Kidney capillary endothelial cell (primary cell): Measurements from ENCODE around the gene CACNA1C.

Experiments used
- DNase-seq: peaks from one replicate; pipeline ENCODE4 v3.0.0-alpha.2; 2018; ENCODE audit warnings: low spot score

Gene CACNA1C

GRCh38 chr12:2258025-2258424 is 205.2 kb downstream of the CACNA1C start:
- no peak for DNase-seq

GRCh38 chr12:2259369-2259768 is 206.6 kb downstream of the CACNA1C start:
- DNase-seq = no peak

DNA sequence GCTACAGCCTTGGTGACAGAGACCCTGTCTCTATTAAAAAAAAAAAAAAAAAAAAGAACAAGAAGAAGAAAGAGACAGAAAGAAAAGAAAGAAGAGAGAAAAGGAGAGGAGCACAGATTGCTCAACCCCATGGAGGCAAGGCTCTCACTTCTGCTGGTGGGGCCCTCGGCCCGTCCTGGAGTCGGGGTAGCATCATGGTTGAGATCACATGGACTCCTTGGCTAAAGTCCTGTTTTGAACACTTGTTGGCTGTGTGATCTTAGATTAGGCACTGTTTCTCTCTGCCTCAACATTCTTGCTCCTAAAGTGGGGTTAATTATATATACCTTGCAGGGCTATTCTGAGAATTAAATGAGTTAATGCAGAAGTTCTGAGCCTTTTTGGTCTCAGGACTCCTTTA is 207.7 kb downstream of the CACNA1C start:
- no peak for DNase-seq

DNA sequence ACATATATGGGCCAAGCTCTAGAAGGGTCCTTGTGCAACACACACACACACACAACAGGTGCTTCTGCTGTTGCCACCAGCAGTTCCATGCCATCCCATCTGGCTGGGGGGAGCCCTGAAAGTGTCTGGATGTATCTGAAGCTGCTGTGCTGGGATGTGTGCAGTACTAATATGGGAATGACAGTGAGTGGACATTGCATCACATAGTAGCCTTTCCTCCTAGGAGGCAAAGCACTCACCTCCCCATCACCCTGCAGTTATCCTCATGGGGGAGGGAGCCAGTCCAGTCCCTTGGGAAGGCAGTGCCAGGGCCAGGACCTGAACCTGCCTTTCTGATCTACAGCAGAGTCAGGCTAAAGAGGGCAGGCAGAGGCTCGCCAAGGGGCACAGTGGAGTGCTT is 208.9 kb downstream of the CACNA1C start:
- DNase-seq = no peak

- no peak for DNase-seq
These were observed 209.7 kb downstream of the CACNA1C start for GRCh38 chr12:2262449-2262848.

DNA sequence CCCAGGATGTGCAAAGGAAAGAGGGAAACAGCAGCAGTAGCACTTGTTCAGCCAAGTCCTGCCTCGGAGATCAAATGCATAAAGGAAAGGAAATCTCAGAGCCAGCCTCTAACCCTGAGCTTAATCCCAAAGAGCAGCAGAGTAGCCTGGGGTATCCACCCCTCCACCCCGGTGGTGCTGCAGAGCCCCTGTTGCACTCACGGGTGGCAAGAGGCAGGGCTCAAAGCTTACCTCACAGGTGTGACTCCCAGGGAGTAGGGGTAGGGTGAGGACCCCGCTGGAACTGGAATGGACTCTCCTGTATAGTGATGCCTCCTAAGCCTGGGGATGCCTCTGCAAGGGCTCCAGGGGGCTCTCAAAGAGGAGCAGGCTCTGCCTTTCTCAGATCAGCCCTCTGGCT is 211.1 kb downstream of the CACNA1C start:
- no peak for DNase-seq

- DNase-seq = no peak
These were observed 212.0 kb downstream of the CACNA1C start for GRCh38 chr12:2264651-2265232.

DNA sequence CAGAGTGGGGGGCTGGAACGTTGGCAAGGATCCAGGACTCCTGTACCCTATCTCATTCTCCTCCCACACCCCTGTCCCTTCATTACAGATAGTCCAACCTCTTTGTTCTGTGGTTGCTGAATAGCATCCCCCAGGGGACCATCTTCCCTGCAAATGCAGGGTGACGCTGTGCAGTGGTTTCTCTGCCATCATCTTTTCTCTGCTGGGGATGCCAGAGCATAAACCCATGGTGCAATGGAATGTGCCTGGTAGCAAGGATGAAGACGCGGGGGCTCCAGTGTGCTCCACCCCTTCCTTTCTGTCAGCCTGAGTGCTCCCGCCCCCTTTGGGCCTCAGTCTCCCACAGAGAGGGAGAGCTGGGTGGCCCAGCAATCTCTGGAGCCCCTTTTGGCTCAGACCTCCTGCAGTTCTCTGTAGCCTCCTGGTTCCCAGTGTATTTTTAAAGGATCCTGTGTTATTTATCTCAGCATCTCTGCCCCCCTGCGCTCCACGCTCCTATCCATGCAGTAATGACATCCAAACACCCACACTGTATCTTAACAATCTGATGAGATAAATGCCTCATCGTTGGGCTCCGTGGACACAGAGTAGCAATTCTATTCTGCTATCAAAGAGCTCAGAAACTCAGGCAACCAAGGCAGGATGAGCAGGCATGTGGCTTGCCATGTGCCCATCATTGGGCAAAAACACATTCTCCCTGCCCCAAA is 212.8 kb downstream of the CACNA1C start:
- DNase-seq = no peak

DNA sequence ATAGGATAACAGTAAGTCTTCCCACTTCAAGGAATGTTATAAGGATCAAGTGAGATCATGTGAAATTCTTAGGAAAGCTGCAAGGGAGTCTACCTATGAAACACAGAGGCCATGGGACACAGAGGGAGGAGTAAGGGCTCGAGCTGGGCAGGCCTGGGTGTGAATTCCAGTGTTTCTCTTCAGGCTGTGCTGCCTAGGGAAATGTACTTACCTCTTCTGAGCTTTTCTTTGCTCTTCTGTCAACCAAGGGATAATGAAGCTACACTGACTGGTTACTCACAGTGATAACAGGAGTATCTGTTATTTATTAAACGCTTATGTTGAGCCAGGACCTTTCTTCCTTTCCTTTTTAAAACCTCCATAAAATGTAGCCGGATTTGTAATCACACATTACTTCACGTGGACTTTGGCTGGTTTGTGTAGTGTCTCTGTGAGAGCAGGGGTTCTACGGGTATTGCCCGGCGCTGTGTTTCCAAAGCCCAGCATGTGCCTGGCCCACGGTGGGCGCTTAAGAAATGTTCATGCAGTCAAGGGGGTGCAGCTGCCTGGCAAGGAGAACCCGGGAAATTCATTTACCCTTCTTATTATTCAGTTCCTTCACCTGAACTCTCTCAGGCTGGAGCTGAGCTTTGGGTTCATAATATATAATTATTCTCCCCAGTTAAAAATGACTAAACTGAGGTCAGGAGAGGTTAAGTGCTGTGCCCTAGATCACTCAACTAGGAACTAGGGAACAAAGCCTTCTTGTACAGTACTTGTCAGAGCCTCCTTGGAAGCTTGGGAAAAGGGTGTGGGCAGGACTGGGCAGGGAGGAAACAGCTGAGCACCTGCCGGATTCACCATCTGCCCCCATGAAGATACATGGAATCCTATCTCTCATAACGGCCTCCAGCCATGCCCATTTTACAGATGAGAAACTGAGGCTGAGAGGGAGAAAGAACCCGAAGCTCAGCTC is 214.2 kb downstream of the CACNA1C start:
- no peak for DNase-seq

GRCh38 chr12:2267703-2268470 is 215.1 kb downstream of the CACNA1C start:
- no peak for DNase-seq

- DNase-seq = no peak
These were observed 215.9 kb downstream of the CACNA1C start for GRCh38 chr12:2268471-2269286.

DNA sequence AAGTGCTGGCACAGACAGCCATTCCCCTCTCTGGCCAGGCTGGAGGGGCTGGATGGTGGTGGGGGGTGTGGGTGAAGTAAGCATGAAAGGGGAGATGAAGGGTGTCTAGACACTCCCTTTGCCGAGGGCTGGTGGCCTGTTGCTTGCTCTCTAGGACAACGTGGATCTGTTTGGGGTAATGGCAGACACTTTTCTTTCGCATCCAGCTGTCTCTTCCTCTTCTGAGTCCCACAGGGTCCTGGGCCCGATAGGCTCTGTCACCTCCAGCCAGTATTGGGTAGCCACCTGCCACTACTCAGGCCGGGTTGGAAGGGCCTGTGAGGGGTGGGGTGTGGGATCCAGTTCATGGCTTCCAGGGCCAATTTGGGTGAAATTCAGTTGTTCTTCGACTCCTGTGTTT is 218.1 kb downstream of the CACNA1C start:
- no peak for DNase-seq

- no peak for DNase-seq
These were observed 219.2 kb downstream of the CACNA1C start for GRCh38 chr12:2271961-2272360.

- no peak for DNase-seq
These were observed 220.5 kb downstream of the CACNA1C start for GRCh38 chr12:2273288-2273687.

DNA sequence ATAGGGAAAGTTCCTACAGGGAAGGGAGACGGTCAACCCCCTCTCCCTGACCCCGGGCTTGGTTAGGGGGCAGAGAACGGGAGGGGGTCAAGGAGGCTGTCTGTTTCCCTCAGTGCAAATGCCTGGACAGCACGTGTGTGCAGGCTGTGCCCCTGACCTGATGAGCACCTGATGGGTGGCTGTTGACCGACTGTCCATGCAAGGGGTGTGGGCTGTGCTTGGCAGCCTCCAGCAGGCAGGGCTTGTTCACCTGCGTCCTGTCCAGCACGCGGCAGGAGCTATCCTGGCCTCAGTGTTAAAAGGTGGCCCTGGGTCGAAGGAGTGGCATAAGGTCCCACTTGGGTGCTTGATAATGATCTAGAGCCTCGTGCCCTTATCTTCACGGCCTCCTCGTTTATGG is 221.0 kb downstream of the CACNA1C start:
- DNase-seq = no peak

GRCh38 chr12:2274733-2275132 is 221.9 kb downstream of the CACNA1C start:
- no peak for DNase-seq

DNA sequence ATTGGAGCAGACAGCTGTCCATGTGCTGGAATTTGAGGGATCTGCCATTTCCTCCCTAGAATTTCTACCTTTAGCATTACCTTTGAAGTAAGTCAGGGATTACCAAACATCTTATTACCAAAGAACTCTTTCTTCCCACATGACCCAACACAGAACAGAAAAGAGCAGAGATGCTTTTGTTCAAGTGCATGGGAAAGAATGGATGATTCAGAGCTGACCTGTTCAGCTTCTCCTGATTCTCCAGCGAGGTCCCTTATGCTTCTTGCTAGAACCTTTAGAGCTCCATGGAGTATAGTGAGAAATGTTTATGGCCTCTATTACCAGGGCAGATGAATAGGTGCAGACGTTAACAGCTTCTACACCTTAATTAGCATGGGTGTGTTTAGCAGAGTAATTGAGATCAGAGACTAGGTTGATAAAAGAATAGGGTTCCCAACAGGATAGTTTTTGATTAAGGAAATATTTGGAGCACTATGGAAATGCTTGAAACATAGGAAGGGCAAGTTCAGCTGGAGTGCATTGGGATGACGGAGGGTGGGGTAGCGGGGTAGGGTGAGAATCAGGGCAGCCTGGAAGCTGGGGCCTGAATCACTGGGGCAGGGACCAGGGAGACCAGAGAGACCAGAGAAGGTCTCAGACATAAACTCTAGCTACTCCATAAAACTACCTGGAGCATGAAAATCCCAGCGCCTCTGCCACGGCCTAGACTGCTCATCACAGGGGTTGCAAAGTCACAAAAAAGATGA is 223.7 kb downstream of the CACNA1C start:
- no peak for DNase-seq

DNA sequence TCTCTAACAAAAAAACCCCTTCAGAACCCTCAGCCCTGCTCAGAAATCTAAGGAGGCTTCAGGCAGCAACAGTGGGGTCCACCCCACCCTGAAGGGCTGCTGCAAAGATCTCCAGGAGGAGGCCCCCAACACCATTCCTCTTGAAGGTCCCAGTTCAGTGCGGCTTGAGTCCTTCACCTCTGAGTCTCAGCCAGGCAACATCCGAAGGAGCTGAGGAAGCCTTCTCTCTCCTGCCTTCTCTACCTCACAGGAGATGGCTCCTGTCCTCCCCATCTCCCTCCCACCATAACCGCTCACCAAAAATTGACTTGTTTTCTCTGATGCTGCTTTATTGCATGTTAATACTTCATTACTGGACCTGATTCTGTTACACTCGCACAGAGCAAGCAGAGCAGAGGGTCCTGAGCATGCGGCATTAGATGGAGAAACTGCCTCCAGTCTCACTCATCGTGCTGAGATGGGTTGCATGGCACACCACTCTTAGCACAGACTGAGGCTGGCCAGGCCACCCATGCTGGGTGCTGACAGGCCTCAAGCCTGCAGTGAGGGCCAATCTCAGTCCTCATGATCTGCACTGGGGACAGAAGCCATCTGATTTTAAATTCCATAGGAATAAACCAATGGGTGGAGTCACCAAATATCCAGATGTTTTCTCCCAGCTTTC is 224.8 kb downstream of the CACNA1C start:
- no peak for DNase-seq

DNA sequence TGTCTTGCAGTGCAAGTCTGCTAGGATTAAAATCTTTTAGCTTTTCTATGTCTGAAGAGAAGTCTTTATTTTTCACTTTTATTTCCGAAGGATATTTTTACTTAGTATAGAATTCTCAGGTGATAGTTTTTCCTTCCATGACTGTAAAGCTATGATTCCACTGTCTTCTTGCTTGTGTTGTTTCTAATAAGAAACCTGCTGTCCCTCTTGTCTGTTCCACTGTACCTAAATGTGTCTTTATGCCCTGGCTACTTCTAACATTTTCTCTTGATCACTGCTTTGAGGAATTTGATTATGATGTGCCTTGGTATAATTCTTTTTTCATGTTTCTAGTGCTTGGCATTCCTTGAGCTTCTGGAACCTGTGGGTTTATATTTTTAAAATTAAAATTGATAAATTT is 228.7 kb downstream of the CACNA1C start:
- DNase-seq = no peak

DNA sequence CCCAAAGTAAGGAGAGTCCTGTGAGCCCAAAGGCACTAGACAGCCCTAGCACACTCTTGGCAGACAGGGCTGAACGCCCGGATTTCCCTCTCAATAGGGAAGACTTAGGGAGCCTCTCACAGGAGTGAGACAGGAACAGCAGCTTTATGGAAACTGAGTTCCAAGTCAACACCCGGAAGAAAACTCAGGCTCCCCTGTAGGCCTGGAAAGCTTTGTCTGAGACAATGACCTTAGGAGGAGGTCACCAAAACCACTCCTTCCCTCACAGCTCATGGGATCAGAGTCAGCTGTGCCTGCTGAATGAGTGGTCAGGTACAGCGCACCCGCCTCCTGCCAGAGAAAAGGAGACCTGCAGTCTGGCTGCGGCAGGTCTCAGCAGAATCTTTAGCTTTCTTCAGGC is 229.5 kb downstream of the CACNA1C start:
- DNase-seq = no peak
